A673 (cell line): ENCODE data around the gene MOB3A. TPM values are rescaled to one million over a fixed set of nuclear protein-coding genes. Genes with fewer than 3 reads are reported as not detected.

ENCODE experiments used
- BruUV-seq: library from RNA; stranded (reverse); fragments of 400-500 nt; replicated peaks from 2 replicates; lab custom pipeline; 2021; lab: Mats Ljungman, UMichigan
- CTCF ChIA-PET: fragments of 300-600 bp; sonication (Branson Sonifier 250); formaldehyde crosslinking; loops from one replicate; lab custom pipeline; 2022; ENCODE audit warnings: antibody characterized with exemption; lab: Charles Lee
- POLR2A ChIA-PET: fragments of 300-600 bp; sonication (Branson Sonifier 250); formaldehyde crosslinking; loops from one replicate; lab custom pipeline; 2022; ENCODE audit warnings: antibody characterized with exemption; ENCODE audit not compliant: low non-redundant PET; lab: Charles Lee
- DNase-seq: peaks from one replicate; pipeline ENCODE4 v3.0.0-alpha.2; 2015; ENCODE audit warnings: low spot score
- H3K27ac ChIP-seq: fragments of 200-600 bp; sonication (generic); 2 replicates; pipeline ENCODE4 v1.5.1; 2016; ENCODE audit warnings: mixed run types, low read depth, mild to moderate bottlenecking, mixed read lengths, antibody characterized with exemption, low read length; ENCODE audit not compliant: poor library complexity, severe bottlenecking
- H3K27me3 ChIP-seq: fragments of 200-600 bp; sonication (generic); replicated peaks from 2 replicates; pipeline ENCODE4 v1.6.1; 2017; ENCODE audit warnings: mixed run types, low read depth, mild to moderate bottlenecking, mixed read lengths, antibody characterized with exemption, low read length; ENCODE audit not compliant: insufficient read depth, poor library complexity
- H3K36me3 ChIP-seq: fragments of 200-600 bp; sonication (generic); 2 replicates; pipeline ENCODE4 v1.6.1; 2016; ENCODE audit warnings: mixed run types, mild to moderate bottlenecking, mixed read lengths, antibody characterized with exemption, low read length; ENCODE audit not compliant: insufficient read depth, poor library complexity, severe bottlenecking
- H3K4me1 ChIP-seq: fragments of 200-600 bp; sonication (generic); 2 replicates; pipeline ENCODE4 v1.6.1; 2017; ENCODE audit warnings: mixed run types, mild to moderate bottlenecking, mixed read lengths, antibody characterized with exemption, low read length; ENCODE audit not compliant: insufficient read depth, poor library complexity, severe bottlenecking
- H3K4me3 ChIP-seq: fragments of 200-600 bp; sonication (generic); 2 replicates; pipeline ENCODE4 v1.5.1; 2016; ENCODE audit warnings: low read depth, mixed run types, mild to moderate bottlenecking, mixed read lengths, low read length; ENCODE audit not compliant: poor library complexity, severe bottlenecking
- H3K9me3 ChIP-seq: fragments of 200-600 bp; sonication (generic); 2 replicates; pipeline ENCODE4 v1.6.1; 2016; ENCODE audit warnings: mixed run types, low read depth, mild to moderate bottlenecking, mixed read lengths, antibody characterized with exemption, low read length; ENCODE audit not compliant: poor library complexity, severe bottlenecking
- EZH2 ChIP-seq: fragments of 200-600 bp; sonication (generic); IDR thresholded peaks from 2 replicates; pipeline ENCODE4 v1.6.1; 2017; ENCODE audit warnings: borderline replicate concordance, low read depth, mild to moderate bottlenecking, mixed read lengths, antibody characterized with exemption, low read length; ENCODE audit not compliant: poor library complexity, severe bottlenecking
- intact Hi-C: fragments of 100-400 bp; cut with micrococcal nuclease; formaldehyde crosslinking; loops from one replicate; pipeline ENCODE4 v1.10.0; 2022; ENCODE audit not compliant: unreplicated experiment
- total RNA-seq: library from RNA; stranded (reverse); gene quantifications from 2 replicates; pipeline ENCODE4 v1.2.3, GENCODE V29; 2021
- TF ChIP-seq, protein P1 (sequence below): fragments of 300-800, 200-600 bp; sonication (generic); conservative IDR thresholded peaks from 2 replicates; pipeline ENCODE4 v1.5.1; 2017; ENCODE audit warnings: low read depth, mild to moderate bottlenecking, antibody characterized with exemption, low read length, moderate library complexity, mixed read lengths

The MOB3A gene
- total RNA-seq, 1 experiment from 2014 or later: 40.7 TPM

DNA sequence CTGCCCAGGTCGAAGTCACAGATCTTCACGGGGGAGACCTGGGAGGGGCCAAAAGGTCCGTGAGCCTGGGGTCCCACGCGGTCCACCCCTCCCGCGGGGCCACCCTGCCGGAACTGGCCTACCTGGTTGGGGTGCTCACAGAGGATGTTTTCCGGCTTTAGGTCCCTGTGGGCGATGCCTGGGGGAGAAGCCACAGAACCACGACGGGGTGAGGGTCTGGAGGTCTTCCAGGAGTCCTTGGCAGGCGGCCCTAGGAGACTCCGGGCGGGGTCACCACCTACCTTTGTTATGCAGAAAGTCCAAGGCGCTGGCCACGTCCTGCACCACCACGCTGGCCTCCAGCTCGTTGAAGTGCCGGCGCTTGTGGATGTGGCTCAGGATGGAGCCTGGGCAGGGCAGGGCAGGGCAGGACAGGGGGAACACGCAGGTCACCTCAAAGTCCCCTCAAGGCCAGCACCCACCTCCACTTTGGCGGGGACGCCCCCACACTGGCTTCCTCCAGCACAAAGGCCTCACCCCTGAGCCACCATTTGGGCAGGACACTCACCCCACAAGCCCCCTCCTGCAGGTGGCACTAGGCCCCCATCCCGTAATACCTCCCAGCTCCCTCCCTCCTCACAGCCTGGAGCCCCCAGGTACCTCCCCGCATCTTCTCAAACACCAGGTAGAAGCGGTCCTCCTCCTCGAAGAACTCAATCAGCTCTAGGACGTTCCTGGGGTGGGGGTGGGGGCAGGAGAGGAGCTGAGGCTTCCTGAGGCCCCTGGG lies 53.5 kb downstream of the MOB3A start:
- peak overlapping the region; percentile 96 for H3K27ac ChIP-seq
- H3K9me3 ChIP-seq: no peaks in the 10 kb centered on the region
- no TSS peak for BruUV-seq
- POLR2A ChIA-PET: interaction anchor here (0.5 to 1.4 kb wide), 4 partner anchors 11 to 112 kb away, joined by 3 to 5 read pairs (median 3); no protein-coding TSS in a partner anchor
- TF ChIP-seq EZH2: no peak
- TF ChIP-seq, protein P1, sequence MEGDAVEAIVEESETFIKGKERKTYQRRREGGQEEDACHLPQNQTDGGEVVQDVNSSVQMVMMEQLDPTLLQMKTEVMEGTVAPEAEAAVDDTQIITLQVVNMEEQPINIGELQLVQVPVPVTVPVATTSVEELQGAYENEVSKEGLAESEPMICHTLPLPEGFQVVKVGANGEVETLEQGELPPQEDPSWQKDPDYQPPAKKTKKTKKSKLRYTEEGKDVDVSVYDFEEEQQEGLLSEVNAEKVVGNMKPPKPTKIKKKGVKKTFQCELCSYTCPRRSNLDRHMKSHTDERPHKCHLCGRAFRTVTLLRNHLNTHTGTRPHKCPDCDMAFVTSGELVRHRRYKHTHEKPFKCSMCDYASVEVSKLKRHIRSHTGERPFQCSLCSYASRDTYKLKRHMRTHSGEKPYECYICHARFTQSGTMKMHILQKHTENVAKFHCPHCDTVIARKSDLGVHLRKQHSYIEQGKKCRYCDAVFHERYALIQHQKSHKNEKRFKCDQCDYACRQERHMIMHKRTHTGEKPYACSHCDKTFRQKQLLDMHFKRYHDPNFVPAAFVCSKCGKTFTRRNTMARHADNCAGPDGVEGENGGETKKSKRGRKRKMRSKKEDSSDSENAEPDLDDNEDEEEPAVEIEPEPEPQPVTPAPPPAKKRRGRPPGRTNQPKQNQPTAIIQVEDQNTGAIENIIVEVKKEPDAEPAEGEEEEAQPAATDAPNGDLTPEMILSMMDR: no peak
- H3K4me1 ChIP-seq: peaks cover 26% of the 10 kb centered on the region
- H3K36me3 ChIP-seq: peaks cover 45% of the 10 kb centered on the region
- H3K27me3 ChIP-seq: no peaks in the 10 kb centered on the region
- intact Hi-C loops: no loop called here
- no peak for DNase-seq
- H3K4me3 ChIP-seq: peak overlapping the region; percentile 52
- CTCF ChIA-PET: no interaction called here

DNA sequence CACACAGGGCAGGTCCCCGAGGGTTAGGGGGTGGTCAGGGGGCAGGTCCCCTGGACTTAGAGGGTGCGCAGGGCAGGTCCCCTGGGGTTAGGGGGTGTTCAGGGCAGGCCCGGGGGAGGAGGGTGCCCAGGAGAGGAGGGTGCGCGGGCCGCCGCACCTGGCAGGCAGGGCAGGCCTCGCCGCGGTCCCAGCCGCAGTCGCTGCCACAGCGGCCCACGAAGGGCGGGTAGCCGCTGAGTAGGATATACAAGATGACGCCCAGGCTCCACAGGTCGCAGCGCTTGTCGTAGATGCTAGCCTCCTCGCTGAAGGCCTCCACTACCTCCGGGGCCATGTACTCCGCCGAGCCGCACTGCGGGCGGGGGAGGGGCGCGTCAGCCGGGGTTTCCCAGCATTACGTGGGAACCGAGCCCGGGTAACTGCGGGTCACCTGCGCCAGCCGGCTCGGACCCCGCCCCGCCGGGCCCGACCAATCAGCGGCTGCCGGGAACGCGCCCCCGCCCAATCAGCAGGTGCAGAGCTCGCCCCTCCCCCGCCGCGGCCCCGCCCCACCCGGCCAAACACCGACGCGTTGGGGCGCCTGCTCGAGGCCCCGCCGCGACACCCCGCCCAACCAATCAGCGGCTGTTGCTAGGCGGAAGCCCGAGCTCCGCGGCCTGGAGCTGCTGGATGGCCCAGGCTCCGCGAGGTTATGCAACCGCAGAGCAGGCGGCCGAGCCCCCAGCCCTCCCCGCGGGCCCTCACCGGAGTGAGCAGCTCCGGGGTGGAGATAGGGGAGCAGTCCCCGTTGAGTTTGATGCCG lies 54.2 kb downstream of the MOB3A start:
- DNase-seq: peak; percentile 98
- H3K4me1 ChIP-seq: peaks cover 26% of the 10 kb centered on the region
- intact Hi-C loops: no loop called here
- ChIA-PET CTCF (no interaction called here), POLR2A (interaction anchor here (0.6 to 1.4 kb wide), 4 partner anchors 10 to 113 kb away, joined by 3 to 5 read pairs (median 3); no protein-coding TSS in a partner anchor)
- H3K4me3 ChIP-seq: peak overlapping the region; percentile 52
- no peaks in the 10 kb centered on the region for H3K9me3 ChIP-seq
- H3K27me3 ChIP-seq: no peaks in the 10 kb centered on the region
- BruUV-seq: no TSS peak
- peaks cover 45% of the 10 kb centered on the region for H3K36me3 ChIP-seq
- peak overlapping the region; percentile 96 for H3K27ac ChIP-seq
- no peak for TF ChIP-seq EZH2
- TF ChIP-seq, protein P1: no peak

DNA sequence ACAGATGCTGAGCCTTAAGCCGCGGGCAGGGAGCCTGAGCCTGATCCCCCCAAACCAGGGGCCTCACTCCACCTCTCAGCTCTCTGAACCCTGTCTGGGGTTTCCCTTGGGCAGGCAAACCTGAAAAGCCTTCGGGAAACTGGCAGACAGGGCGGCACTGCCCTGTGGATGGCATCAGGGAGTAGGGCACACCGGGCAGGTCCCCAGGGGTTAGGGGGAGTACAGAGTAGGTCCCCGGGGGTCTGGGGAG lies 54.8 kb downstream of the MOB3A start:
- intact Hi-C loops: no loop called here
- no peak for TF ChIP-seq EZH2
- TF ChIP-seq, protein P1: no peak
- peak overlapping the region; percentile 96 for H3K27ac ChIP-seq
- H3K27me3 ChIP-seq: no peaks in the 10 kb centered on the region
- ChIA-PET POLR2A (interaction anchor here (1.4 kb wide), 1 partner anchor 9 kb away, joined by 5 read pairs; no protein-coding TSS in a partner anchor), CTCF (no interaction called here)
- H3K9me3 ChIP-seq: no peaks in the 10 kb centered on the region
- BruUV-seq: no TSS peak
- H3K36me3 ChIP-seq: peaks cover 45% of the 10 kb centered on the region
- H3K4me1 ChIP-seq: peaks cover 26% of the 10 kb centered on the region
- peak overlapping the region; percentile 52 for H3K4me3 ChIP-seq
- no peak for DNase-seq
